GM21786 (cell line): ENCODE data around the gene EPG5.
"Not testable (repeated sequence)": the region's sequence is repeated elsewhere in the genome, so short reads cannot be mapped to it uniquely, and the experiment has no call there.

Experiments used
- ATAC-seq: cut with Tn5 transposase; IDR thresholded peaks from one replicate; pipeline ENCODE4 v1.9.1; 2021; ENCODE audit not compliant: unreplicated experiment

The EPG5 gene

DNA sequence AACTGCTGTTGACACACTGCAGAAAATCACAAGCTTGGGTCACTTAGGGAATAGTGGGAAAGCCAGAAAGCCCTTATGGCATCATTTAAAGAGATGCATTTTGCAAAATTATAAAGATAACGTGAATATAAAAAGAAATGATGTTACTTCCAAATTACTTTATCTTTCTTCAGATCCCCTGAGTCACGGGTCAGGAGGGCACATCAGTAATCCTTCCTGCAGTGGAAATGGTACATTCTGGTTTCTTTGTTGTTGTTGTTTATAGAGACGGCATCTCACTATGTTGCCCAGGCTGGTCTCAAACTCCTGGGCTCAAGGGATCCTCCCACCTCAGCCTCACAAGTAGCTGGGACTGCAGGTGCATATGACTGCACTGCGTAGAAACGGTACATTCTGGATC is 9.8 kb upstream of the EPG5 start:
- no peak for ATAC-seq

DNA sequence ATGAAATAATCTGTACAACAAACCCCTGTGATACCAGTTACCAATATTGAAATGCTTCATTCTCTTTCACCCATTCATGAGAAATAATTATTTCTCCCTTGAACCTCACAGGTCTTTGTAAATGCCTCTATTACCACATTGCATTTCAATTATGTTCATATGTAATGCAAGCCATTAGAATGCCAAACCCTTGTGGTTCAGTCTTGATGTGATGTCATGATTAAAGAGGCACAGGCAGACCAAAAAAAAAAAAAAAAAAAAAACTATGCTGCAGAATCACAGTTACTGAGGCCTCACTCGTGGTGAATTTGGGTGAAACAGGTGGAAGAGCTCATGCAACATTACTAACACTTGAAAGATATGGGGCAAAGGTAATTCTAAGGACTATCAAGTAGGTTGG is 9.4 kb upstream of the EPG5 start:
- ATAC-seq = no peak

DNA sequence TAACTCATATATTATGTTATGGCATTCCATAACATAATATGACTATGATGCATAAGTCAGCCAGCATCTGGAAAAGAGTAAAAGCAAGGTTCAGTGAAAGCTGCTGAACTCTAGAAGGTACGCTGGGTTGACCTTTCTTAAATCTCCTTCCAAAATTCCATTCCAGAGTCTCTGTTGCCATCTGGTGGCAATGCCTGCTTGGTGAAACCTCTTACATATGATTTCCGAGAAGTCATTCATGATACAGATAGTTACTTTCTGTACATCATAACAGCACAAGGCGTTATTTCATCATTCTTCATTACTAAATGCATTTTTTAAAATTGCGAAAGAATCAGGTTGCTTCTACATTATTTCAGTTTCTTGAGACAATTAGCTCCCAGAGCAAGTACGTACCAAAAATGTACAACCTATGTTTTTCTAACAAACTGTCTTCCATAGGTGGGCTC is 7.0 kb upstream of the EPG5 start:
- ATAC-seq = no peak

- ATAC-seq = not testable (repeated sequence)
These were observed 2.2 kb downstream of the EPG5 start for GRCh38 chr18:45964913-45965312.

- no peak for ATAC-seq
These were observed 4.3 kb downstream of the EPG5 start for GRCh38 chr18:45962866-45963265.

- ATAC-seq = no peak
These were observed 4.7 kb downstream of the EPG5 start for GRCh38 chr18:45962461-45962860.

DNA sequence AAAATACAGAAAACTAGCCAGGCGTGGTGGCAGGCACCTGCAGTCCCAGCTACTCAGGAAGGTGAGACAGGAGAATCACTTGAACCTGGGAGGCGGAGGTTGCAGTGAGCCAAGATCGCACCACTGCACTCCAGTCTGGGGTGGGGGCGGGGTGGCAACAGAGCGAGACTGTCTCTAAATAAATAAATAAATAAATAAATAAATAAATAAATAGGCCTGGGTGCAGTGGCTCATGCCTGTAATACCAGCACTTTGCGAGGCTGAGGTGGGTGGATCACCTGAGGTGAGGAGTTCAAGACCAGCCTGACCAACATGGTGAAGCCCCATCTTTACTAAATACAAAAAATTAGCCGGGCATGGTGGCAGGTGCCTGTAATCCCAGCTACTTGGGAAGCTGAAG is 7.6 kb downstream of the EPG5 start:
- not testable (repeated sequence) for ATAC-seq

DNA sequence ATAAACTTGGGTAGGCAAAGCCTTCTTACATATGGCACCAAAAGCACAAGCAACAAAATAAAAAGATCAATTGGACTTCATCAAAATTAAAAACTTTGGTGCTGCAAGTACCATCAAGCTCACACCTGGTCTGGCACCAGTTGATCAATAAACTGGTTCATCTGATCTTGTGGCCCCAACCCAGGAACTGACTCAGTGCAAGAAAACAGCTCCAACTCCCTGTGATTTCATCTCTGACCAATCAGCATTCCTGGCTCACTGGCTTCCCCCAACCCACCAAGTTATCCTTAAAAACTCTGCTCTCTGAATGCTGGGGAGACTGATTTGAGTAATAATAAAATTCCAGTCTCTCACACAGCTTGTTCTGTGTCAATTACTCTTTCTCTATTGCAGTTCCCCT is 8.4 kb downstream of the EPG5 start:
- ATAC-seq = no peak

- no peak for ATAC-seq
These were observed 9.1 kb downstream of the EPG5 start for GRCh38 chr18:45958027-45958426.

GRCh38 chr18:45957100-45957499 is 10.0 kb downstream of the EPG5 start:
- no peak for ATAC-seq

- no peak for ATAC-seq
These were observed 12.8 kb downstream of the EPG5 start for GRCh38 chr18:45954070-45954934.

DNA sequence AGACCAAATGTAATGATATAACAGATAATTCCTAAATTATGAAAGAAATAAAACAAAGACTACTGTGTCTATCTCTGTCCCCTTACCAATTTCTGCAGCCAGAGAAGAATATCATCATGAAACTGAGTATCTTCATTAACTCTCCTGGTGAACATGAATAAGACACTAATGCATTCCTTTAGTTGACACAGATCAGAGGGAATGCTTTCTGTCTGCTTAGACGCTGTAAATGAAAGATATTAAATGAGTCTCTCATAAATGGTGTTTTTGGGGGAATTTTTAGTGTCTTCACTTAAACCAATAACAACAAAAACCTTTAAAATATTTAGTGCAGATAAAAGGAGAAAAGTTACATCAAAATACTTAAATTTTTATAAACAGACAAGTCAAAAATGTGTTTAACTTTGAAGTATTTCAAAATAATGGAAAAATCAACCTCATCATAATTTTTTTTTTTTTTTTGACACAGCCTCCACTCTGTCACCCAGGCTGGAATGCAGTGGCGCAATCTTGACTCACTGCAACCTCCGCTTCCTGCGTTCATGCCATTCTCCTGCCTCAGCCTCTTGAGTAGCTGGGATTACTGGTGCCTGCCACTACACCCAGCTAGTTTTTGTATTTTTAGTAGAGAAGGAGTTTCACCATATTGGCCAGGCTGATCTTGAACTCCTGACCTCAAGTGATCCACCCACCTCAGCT is 16.0 kb downstream of the EPG5 start:
- no peak for ATAC-seq

DNA sequence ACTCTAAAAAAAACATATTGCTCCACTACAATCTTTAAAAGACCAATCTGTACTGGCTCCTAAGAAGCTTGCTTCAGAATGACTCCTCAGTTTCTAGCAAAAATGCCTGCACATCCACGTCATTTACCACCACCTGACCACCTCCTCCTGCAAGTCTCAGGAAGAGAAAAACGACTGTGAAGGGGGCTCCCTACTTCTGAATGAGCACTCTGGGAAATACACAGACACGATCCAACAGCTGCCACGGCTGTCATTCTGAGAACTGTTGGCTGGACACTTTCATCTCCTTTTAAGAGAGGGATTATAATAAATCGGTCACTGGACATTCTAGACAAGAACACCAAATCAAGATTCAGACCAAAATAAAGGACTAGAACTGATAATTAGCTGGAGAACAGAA is 21.5 kb downstream of the EPG5 start:
- ATAC-seq = no peak

GRCh38 chr18:45940724-45941123 is 26.4 kb downstream of the EPG5 start:
- ATAC-seq = no peak

DNA sequence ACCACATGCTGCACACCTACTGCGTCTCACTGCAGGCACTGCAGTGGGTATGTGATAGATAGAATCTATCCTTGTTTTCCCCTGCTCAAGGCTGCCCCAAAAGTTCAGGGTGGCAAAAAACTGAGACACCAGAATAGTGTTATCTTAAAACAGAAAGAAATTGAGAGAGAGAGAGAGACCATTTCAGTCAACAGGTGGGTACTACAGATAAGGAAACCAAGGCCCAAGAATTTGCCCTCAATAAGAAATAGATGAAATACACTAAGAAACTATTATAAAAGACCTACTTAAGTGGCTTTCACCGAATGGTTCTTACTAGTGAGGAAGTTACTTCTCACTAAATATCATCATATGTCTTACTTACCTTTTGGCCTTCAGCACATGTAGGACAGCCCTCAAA is 27.9 kb downstream of the EPG5 start:
- no peak for ATAC-seq

DNA sequence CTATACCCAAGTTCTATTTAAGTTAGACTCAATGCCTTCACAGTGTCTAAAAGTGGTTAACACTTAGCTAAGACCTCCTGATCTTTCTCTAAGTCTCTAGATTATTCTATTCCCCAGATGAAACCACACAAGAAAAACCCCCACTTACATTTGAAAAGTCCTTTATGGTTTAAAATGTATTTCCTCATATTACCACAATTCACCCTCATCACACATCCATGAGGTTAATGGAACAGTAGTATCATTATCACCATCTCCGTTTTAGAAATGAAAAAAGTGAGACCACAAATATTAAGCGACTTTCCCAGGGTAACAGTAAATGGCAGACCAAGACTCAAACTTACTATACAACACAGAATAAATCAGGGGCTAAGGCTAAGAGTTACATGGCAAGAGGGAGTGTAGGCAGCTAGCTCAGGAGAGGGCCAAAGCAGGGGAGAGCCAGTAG is 28.6 kb downstream of the EPG5 start:
- ATAC-seq = no peak

DNA sequence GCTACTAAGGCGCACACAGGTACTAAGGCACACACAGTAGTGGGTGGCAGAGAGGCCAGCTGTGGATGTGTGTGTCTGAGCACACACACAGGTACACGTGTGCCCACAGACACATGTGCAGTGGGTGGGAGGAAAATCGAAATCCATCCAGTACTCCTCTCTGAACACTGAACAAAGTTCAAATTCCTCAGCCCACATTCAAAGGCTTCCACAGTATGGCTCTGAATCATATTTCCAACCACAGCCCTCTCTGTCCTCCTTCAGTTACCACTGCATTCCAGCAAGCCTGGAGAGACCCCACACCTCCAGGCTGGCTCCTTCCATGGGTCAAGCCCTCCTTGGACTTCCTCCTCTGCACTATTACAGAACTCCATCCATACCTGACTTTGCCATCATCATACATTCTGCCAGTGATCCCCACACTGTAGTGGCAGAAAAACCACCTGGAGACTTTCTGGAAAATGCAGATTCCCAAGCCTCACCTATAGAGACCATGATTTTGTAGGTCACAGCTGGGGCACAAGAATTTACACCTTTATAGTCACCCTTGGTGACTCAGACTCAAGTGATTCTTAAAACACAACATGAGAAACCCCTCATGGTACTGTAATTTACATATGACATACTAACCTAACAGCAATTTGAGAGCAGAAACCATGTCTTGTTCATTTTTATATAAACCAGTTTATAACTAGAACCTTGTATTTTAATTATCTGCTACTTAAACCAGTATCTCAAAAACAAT is 31.4 kb downstream of the EPG5 start:
- ATAC-seq = no peak

- no peak for ATAC-seq
These were observed 34.4 kb downstream of the EPG5 start for GRCh38 chr18:45932708-45933107.

GRCh38 chr18:45930963-45931362 is 36.2 kb downstream of the EPG5 start:
- ATAC-seq = no peak

DNA sequence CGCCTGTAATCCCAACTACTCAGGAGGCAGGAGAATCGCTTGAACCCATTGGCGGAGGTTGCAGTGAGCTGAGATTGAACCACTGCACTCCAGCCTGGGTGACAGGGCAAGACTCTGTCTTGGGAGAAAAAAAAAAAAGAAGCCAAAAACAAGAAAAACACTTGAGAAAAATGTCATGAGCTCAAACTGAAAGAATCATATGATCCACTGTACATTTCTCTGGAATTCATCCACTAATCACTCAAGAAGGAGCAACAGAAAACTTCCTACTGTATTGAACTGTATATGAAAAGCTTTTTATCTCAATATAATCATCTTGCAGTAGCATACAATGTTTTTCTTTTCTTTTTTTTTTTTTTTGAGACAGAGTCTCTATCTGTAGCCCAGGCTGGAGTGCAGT is 40.4 kb downstream of the EPG5 start:
- ATAC-seq = no peak

DNA sequence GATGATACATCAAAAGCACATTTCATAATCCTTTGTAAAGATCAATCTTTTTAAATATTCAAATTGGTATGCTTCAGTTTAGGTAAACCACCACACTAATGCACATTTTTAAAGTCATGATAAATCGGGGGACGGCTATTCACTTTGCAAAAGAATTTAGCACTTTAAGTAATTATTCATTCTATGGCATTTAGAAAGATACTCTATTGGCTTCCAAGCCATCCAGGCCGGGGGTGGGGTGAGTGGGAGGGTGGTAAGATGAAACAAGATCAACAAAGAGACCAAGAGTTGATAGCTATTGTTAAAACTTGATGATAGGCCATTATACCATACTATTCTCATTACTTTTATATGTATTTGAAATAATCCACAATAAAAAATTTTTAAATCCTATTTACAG is 41.0 kb downstream of the EPG5 start:
- ATAC-seq = no peak

DNA sequence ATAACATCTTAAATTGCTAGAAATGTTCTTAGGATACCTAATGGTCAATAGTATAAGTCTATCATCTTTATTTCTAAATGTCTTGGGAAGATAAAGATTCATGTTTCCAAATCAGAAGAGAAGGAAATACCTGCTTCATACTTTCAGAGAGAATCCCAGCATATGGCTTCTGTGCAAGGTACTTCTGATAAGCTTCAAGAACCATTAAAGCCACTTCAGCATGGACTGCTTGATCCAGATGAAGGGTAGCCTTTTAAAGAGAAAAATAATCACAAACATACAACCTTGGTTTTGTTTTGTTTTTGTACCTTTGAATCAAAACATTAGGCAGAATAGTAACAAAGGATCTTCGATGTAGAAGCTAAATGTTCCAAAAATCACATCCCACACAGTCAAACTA is 44.0 kb downstream of the EPG5 start:
- ATAC-seq = no peak
